ENCODE measurements around the gene ADIPOQ. TPM values are rescaled to one million over a fixed set of nuclear protein-coding genes. Genes with fewer than 3 reads are reported as not detected.

The ADIPOQ gene
- total RNA-seq, 1 donor from 2014 or later: 36.6 TPM

DNA sequence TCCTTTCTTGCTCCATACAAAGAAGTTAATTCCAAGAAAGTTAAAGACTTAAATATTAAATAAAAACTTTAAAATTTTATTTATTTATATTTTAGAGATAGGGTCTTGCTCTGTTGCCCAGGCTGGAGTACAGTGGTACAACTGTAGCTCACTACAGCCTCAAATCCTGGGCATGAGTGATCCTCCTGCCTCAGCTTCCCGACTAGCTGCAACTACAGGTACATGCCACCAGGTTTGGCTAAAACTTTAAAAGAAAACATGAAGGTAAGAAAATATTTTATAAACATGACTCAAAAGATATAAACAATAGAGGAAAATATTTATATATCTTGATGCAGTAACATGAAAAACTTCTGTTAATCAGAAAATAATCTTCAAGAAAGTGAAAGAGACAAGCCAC, 33.2 kb downstream of the ADIPOQ start:
- DNase-seq (ENCODE audit: extremely low spot score in 2 of 2): no peak
- TF ChIP-seq POLR2AphosphoS5 (IDR thresholded peaks at IDR 0.05; ENCODE audit: insufficient read depth in 1 of 2, low read depth in 1 of 2) (no peak), POLR2A (IDR thresholded peaks at IDR 0.05) (no peak)
- TF ChIP-seq, protein P1, sequence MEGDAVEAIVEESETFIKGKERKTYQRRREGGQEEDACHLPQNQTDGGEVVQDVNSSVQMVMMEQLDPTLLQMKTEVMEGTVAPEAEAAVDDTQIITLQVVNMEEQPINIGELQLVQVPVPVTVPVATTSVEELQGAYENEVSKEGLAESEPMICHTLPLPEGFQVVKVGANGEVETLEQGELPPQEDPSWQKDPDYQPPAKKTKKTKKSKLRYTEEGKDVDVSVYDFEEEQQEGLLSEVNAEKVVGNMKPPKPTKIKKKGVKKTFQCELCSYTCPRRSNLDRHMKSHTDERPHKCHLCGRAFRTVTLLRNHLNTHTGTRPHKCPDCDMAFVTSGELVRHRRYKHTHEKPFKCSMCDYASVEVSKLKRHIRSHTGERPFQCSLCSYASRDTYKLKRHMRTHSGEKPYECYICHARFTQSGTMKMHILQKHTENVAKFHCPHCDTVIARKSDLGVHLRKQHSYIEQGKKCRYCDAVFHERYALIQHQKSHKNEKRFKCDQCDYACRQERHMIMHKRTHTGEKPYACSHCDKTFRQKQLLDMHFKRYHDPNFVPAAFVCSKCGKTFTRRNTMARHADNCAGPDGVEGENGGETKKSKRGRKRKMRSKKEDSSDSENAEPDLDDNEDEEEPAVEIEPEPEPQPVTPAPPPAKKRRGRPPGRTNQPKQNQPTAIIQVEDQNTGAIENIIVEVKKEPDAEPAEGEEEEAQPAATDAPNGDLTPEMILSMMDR (IDR thresholded peaks at IDR 0.05): no peak
- H3K4me3 ChIP-seq: no peak overlapping the region

DNA sequence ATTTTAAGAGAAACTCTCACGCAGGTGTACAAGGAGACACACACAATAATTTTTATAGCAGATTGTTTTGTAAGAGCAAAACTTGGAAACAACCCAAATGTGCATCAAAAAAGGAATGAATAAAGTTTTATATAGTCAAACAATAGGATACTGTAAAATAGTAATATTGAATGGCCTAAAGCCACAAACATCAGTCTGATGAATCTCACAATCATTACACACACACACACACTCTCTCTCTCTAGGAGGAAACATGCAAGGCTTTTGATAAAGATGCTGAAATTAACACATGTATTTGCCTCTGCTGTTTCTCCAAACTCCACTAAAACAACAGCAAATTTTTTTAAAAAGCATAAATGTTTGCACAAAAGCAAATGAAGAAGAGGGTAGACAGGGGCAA, 37.3 kb downstream of the ADIPOQ start:
- Histone ChIP-seq H3K4me3 (no peak overlapping the region), H3K4me1 (no peaks in the 10 kb centered on the region), H3K27ac (no peak overlapping the region), H3K27me3 (no peaks in the 10 kb centered on the region), H3K9me3 (no peaks in the 10 kb centered on the region), H3K36me3 (no peaks in the 10 kb centered on the region)
- TF ChIP-seq, protein P1 (IDR thresholded peaks at IDR 0.05): no peak
- TF ChIP-seq POLR2A (IDR thresholded peaks at IDR 0.05) (no peak), POLR2AphosphoS5 (IDR thresholded peaks at IDR 0.05; ENCODE audit: insufficient read depth in 1 of 2, low read depth in 1 of 2) (no peak)
- intact Hi-C loops (cut with DNase I): no loop called here
- DNase-seq (ENCODE audit: extremely low spot score in 2 of 2): no peak

More for the DNA sequence above, 33.2 kb downstream of the ADIPOQ start:
- Histone ChIP-seq H3K36me3 (no peaks in the 10 kb centered on the region), H3K4me1 (no peaks in the 10 kb centered on the region), H3K9me3 (no peaks in the 10 kb centered on the region), H3K27me3 (no peaks in the 10 kb centered on the region), H3K27ac (no peak overlapping the region)
- intact Hi-C loops (cut with DNase I): no loop called here

DNA sequence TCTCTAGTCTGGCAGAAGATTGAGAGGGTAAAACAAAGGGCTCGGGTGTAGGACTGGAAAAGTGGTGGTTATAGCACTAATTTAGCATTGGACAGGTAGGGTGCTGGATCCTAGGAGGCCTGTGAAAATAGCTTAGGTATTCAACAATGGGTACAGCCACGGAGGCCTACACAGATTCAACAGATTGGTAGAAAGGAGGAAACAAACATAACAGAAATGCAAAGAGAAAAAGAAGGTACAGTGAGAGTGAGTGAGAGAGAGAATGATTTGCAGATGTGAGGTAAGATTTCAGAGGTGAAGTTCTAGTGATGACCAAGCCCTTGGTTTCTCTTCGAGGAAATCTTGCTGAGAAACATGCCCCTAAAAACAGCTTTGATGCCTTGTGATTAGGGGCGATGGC, 37.9 kb downstream of the ADIPOQ start:
- intact Hi-C loops (cut with DNase I): no loop called here

DNA sequence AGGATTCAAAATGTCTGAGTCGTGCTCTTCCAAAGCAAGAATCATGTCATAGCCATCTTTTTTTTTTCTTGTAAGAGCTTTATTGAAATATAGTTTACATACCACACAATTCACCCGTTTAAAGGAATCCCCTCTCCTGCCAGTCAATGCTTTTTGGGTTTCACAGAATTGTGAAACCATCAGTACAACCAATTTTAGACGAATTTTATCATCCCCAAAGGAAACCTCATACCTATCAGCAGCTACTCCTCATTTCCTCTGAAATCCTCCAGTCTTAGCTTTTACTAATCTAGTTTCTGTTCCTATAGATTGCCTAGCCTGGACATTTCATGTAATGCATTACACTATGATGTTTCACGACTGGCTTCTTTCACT, 39.6 kb downstream of the ADIPOQ start:
- no peak for DNase-seq (ENCODE audit: extremely low spot score in 2 of 2)
- no peak for TF ChIP-seq POLR2AphosphoS5 (IDR thresholded peaks at IDR 0.05; ENCODE audit: insufficient read depth in 1 of 2, low read depth in 1 of 2)
- TF ChIP-seq POLR2A (IDR thresholded peaks at IDR 0.05): no peak
- TF ChIP-seq, protein P1 (IDR thresholded peaks at IDR 0.05): no peak
- Histone ChIP-seq H3K27me3 (no peaks in the 10 kb centered on the region), H3K9me3 (no peaks in the 10 kb centered on the region), H3K36me3 (no peaks in the 10 kb centered on the region), H3K4me1 (no peaks in the 10 kb centered on the region), H3K4me3 (no peak overlapping the region), H3K27ac (no peak overlapping the region)
- intact Hi-C loops (cut with DNase I): no loop called here

More for the DNA sequence above, 37.9 kb downstream of the ADIPOQ start:
- no peaks in the 10 kb centered on the region for H3K36me3 ChIP-seq
- TF ChIP-seq, protein P1 (IDR thresholded peaks at IDR 0.05): no peak
- TF ChIP-seq POLR2A (IDR thresholded peaks at IDR 0.05) (no peak), POLR2AphosphoS5 (IDR thresholded peaks at IDR 0.05; ENCODE audit: insufficient read depth in 1 of 2, low read depth in 1 of 2) (no peak)
- no peaks in the 10 kb centered on the region for H3K27me3 ChIP-seq
- DNase-seq (ENCODE audit: extremely low spot score in 2 of 2): no peak
- H3K4me1 ChIP-seq: no peaks in the 10 kb centered on the region
- no peaks in the 10 kb centered on the region for H3K9me3 ChIP-seq
- H3K27ac ChIP-seq: no peak overlapping the region
- no peak overlapping the region for H3K4me3 ChIP-seq

DNA sequence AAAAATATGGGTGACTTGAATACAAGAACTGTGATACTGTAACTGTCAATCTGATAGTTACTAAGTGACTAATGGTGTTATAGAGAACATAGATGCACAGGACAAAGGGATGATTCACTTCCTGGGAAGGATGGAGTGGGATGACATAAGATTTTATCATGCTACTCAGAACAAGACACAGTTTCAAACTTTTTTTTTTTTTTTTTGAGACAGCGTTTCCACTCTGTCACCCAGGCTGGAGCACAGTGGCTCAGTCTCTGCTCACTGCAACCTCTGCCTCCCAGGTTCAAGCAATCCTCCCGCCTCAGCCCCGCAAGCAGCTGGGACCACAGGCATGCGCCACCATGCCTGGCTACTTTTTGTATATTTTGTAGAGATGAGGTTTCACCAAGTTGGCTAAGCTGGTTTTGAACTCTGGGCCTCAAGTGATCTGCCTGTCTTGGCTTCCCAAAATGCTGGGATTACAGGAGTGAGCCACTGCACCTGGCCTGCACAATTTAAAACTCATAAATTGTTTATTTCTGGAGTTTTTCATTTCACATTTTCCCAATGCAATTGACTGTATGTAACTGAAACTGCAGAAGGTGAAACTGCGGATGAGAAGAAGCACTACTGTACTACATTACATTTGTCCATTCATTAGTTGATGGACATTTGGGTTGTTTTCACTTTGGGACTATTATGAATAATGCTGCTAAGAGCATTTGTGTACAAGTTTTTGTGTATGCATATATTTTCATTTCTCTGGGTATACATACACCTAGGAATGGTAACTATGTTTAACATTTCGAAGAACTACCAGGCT, 40.6 kb downstream of the ADIPOQ start:
- no peak for TF ChIP-seq POLR2A (IDR thresholded peaks at IDR 0.05)
- TF ChIP-seq, protein P1 (IDR thresholded peaks at IDR 0.05): no peak
- no peak for TF ChIP-seq POLR2AphosphoS5 (IDR thresholded peaks at IDR 0.05; ENCODE audit: insufficient read depth in 1 of 2, low read depth in 1 of 2)
- DNase-seq (ENCODE audit: extremely low spot score in 2 of 2): no peak
- Histone ChIP-seq H3K27me3 (no peaks in the 10 kb centered on the region), H3K36me3 (no peaks in the 10 kb centered on the region), H3K4me1 (no peaks in the 10 kb centered on the region), H3K27ac (no peak overlapping the region), H3K9me3 (no peaks in the 10 kb centered on the region), H3K4me3 (no peak overlapping the region)
- intact Hi-C loops (cut with DNase I): no loop called here

Measured in vagina (tissue), 2 donors.